Fibroblast of the aortic adventitia (primary cell): ENCODE data around the gene RET. TPM values are rescaled to one million over a fixed set of nuclear protein-coding genes. Genes with fewer than 3 reads are reported as not detected.

ENCODE experiments used
- DNase-seq: peaks from one replicate; pipeline ENCODE4 v3.0.0-alpha.2; 2010; ENCODE audit warnings: low read depth
- H3K4me3 ChIP-seq: 2 replicates; pipeline ENCODE4 v1.5.1; 2011; ENCODE audit warnings: low read depth, mild to moderate bottlenecking, control low read depth, low read length, moderate library complexity
- CTCF ChIP-seq: IDR thresholded peaks from 2 replicates; pipeline ENCODE4 v1.5.1; 2011; ENCODE audit warnings: mild to moderate bottlenecking, low read length, control low read depth, inconsistent platforms; ENCODE audit not compliant: insufficient read depth
- total RNA-seq: library from RNA; depleted of rRNA; stranded (reverse); fragments of >200 nt; gene quantifications from 2 replicates; pipeline ENCODE4 v1.2.3, GENCODE V29; 2012; ENCODE audit warnings: low replicate concordance

Gene RET
- total RNA-seq, 1 donor = 0.27 TPM

GRCh38 chr10:43115881-43116595, 39.2 kb downstream of the RET start:
- no peak for TF ChIP-seq CTCF
- H3K4me3 ChIP-seq = no peak overlapping the region
- DNase-seq = no peak

GRCh38 chr10:43116596-43116995, 39.7 kb downstream of the RET start:
- H3K4me3 ChIP-seq = no peak overlapping the region
- TF ChIP-seq CTCF = no peak
- no peak for DNase-seq

- TF ChIP-seq CTCF = no peak
- no peak for DNase-seq
- H3K4me3 ChIP-seq = no peak overlapping the region
Measured at GRCh38 chr10:43117031-43117776, 40.3 kb downstream of the RET start.

- DNase-seq = no peak
- no peak for TF ChIP-seq CTCF
- H3K4me3 ChIP-seq = no peak overlapping the region
Measured at GRCh38 chr10:43117777-43118583, 41.1 kb downstream of the RET start.

GRCh38 chr10:43118631-43119415, 42.0 kb downstream of the RET start:
- DNase-seq = no peak

More at GRCh38 chr10:43118631-43119415, 42.0 kb downstream of the RET start:
- H3K4me3 ChIP-seq = no peak overlapping the region
- no peak for TF ChIP-seq CTCF
